Mucosa of descending colon (tissue), 3 donors: Measurements from ENCODE around the gene ERO1B. TPM values are rescaled to one million over a fixed set of nuclear protein-coding genes. Genes with fewer than 3 reads are reported as not detected.

Experiments used
- ATAC-seq: fragments of 200-7000 bp; cut with Tn5 transposase; one replicate; pipeline ENCODE4 v1.9.1; 2020; ENCODE audit warnings: mild to moderate bottlenecking, moderate library complexity
- DNase-seq, 3 donors: peaks; one replicate each; pipeline ENCODE4 v3.0.0-alpha.2; 2020
- H3K36me3 ChIP-seq: fragments of 200-600 bp; one replicate; pipeline ENCODE4 v1.8.0; 2021; ENCODE audit warnings: low read depth, mild to moderate bottlenecking
- H3K4me1 ChIP-seq: fragments of 200-600 bp; one replicate; pipeline ENCODE4 v1.8.0; 2021; ENCODE audit warnings: low read depth, mild to moderate bottlenecking
- H3K4me3 ChIP-seq: fragments of 200-600 bp; one replicate; pipeline ENCODE4 v1.8.0; 2021; ENCODE audit warnings: mild to moderate bottlenecking
- H3K9me3 ChIP-seq: fragments of 200-600 bp; one replicate; pipeline ENCODE4 v1.8.0; 2021; ENCODE audit warnings: mild to moderate bottlenecking
- CTCF ChIP-seq: fragments of 200-600 bp; IDR thresholded peaks from one replicate; pipeline ENCODE4 v1.8.0; 2022; ENCODE audit warnings: antibody characterized with exemption, mild to moderate bottlenecking
- intact Hi-C, 2 donors: fragments of 100-400 bp; cut with DNase I in 1 of 2; cut with micrococcal nuclease in 1 of 2; formaldehyde crosslinking; loops; one replicate each; pipeline versions ENCODE4 v1.11.0 to v1.11.1; 2022; cut with DNase I, micrococcal nuclease
- total RNA-seq, 3 donors: library from RNA; stranded (reverse); fragmentation: NEBNext Ultra II Directional in 2 of 3; extraction: Animal tissue kit (Norgen Biotek cat#: 25700) in 2 of 3; gene quantifications; one replicate each; pipeline versions ENCODE4 v1.2.1 to v1.2.4, GENCODE V29; 2021 to 2023
- donor health status: DM: no; HTN: no; CAD: no; lungs with moderate emphysema.
- donor health status: DM: no; HTN: no; CAD: no.
- donor health status: DM: no; HTN: yes; CAD: no.

Gene ERO1B
- total RNA-seq, 3 donors from 2014 or later: 1.6 to 8.4 (median 3.0) TPM

GRCh38 chr1:236166041-236166440 lies 115.7 kb downstream of the ERO1B start:
- ATAC-seq (no peak), DNase-seq (no peak)
- intact Hi-C loops: no loop called here
- no peaks in the 10 kb centered on the region for H3K4me1 ChIP-seq
- no peak for TF ChIP-seq CTCF
- no peaks in the 10 kb centered on the region for H3K36me3 ChIP-seq
- H3K9me3 ChIP-seq: peaks cover 13% of the 10 kb centered on the region
- H3K4me3 ChIP-seq: no peak overlapping the region

Other genes starting within 250 kb of the ERO1B start
- 100 to 1,000 TPM in 1 of 3 donors, 10 to 100 TPM in 1, 1 to 10 TPM in 1; 7.2 to 118 (median 36.7) TPM for gene NID1, start 216.9 kb downstream of the ERO1B start, total RNA-seq
- gene GPR137B, start 139.4 kb downstream of the ERO1B start, total RNA-seq: 10 to 100 TPM in 1 of 3 donors, 1 to 10 TPM in 2; 6.0 to 13.3 (median 8.5) TPM
- under 1 TPM in 2 of 3 donors, not detected in 1; 0.16 to 0.48 TPM for gene EDARADD, start 112.3 kb upstream of the ERO1B start, total RNA-seq
- gene LGALS8, start 242.0 kb upstream of the ERO1B start, total RNA-seq: 10 to 100 TPM; 55.3 to 74.3 (median 56.4) TPM